HG02798 (cell line): ENCODE measurements around the gene PIGP.
"Not testable (repeated sequence)": the region's sequence is repeated elsewhere in the genome, so short reads cannot be mapped to it uniquely, and the experiment has no call there.

Source experiments
- ATAC-seq: cut with Tn5 transposase; IDR thresholded peaks from one replicate; pipeline ENCODE4 v1.9.1; 2021; ENCODE audit warnings: mild to moderate bottlenecking; ENCODE audit not compliant: unreplicated experiment, poor library complexity

The PIGP gene

DNA sequence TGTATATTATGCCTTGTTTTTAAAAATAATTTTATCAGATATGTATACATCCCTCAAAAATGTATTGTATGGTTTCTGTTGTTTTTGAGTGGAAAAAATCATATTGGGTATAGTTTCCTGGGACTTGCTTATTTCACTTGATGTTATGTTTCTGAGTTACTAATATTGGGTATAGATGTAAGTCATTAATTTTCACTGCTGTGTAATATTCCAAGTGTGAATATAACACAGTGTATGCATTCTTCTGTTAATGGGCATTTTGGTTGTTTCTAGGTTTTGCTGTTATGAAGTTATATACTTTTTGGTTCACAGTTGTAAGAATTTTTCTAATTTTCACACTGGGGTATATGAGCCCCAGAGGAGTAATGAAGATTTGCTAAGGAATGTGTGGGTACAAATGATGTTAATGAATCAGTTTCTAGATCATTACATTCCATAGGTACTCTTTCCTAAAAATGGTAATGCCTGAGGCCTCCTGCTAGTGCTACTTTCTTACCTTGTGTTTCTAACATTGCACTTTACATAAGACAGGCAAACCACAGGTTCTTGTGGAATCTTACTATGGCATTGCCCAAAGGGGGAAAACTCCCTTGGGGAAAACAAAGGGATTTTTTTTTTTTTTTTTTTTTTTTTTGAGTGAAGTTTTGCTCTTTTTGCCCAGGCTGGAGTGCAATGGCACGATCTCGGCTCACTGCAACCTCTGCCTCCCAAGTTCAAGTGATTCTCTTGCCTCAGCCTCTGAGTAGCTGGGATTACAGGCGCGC, 3.4 kb upstream of the PIGP start:
- ATAC-seq: no peak

DNA sequence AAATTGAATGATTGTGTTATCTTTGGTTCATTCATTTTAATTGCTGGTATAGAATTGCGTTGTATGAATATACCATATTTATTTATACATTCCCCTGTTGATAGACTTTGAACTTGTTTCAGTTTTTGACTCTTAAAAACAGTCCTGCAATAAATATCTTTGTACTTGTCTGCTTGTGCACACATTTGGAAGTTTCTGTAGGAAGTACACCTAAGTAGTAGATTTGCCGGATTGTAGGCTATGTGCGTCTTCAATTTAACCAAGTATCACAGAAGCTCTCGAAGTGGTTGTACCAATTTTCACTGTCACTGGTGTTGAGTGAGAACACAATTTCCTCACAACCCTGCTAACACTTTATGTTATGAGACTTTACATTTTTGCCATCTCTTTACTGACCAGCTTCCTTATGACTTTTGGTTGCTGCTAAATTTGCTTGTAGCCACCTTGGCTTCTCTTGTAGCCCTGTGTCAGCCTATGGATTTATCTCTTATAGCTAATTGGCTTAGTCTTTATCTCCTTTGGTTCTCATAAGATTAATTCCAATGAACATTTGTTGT, 2.4 kb upstream of the PIGP start:
- ATAC-seq: no peak

DNA sequence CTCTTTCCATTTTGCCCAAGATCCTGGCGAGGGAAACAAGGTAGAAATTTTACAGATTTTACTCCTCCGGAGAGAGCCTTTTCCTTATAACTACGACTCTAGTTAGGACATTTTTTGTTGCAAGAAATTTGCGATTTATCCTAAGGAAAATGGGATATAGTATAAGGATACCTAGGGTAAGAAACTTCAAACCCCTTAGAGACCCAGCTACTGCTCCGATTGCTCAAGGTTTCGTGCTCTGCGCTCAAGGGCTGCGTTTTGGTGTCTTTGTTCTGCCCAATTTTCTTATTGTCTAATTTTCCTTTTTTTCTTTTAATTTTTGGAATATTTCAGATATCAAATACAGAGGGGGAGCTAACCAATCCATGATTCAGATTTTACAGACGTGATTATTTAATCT, 1.7 kb upstream of the PIGP start:
- ATAC-seq: no peak

DNA sequence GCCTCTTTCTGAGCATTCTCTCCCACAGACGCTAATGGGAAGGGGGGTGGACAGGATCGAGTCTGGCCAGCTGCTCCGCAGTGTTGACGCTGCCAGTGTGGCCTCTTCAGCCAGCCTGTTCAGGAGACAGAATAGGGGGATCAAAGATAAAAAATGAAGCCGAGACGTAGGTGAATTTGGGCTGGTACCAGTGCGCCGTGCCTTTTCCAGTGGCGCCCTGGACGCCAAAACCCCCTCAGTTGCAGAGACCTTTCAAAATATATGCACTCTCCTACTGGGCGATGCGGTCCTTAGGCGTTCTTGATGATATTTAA, 1.3 kb upstream of the PIGP start:
- no peak for ATAC-seq

DNA sequence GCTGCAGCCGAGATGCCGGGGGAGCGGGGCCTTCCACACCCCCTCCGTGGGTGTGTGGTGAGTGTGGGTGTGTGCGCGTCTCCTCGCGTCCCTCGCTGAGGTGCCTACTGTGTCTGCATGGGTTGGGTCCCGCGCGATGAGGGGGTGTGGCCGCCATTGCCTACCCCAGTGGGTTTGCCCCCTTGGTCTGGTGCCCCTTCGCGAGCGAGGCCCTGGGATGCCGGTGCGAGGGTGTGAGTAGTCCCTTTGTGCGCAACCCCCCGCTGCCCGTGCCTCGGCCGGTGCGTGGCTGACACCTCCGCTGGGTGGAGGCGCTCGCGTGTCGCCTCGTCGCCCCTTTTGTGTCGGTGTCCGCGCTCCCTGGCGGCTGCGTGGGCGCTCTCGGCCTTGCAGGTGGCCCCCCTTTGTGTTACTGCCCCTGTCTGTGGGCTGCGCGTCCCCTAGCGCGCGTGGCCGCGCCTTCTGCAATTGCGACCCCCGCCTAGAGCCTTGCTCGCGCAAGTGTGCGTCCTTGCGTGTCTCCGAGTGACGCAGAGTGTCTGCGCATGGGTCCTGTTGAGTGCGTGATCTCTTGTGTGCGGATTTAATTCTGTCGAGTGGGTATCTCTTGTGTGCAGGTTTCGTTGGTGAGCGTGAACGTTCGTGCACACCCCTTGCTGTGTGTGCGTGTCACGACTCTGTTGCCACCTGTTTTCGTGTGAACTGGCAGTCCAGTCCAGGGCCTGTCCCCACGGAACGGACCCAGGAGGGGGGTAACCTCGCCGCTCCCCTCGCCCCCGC, 736 bp upstream of the PIGP start:
- peak; percentile 32 for ATAC-seq

DNA sequence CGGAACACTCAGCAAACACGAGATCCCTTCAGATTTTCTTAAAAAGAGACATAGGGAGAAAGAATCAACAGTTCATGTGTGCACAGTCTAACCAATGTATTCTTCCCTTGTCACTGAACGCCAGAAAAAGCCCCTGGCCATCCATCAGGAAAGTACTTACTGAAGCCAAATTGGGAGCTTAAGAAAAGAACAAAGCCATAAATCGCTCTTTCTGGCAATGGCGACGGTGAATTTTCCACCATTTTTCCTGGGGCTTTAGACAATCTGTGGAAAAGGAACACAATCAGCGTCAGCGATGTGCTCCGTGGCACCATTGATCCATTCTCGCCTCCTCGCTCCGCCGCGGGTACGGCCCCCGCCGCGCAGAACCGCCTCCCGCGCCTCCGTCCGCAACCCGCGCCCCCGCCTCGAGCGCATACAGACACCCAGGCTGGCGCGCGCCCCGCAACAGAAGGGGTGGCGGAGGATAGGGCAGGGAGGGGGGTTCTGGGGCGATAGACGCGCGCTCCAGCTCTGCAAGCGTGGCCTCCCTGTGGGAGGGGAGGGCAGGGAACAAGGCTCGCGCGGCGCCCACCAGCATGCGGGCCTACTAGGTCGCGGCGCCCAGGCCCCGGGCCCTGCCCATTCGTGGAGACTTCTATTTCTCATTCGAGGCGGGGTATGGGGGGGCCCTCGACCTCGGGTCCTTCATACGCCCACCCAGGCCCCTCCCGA, 440 bp downstream of the PIGP start:
- ATAC-seq: peak; percentile 39

DNA sequence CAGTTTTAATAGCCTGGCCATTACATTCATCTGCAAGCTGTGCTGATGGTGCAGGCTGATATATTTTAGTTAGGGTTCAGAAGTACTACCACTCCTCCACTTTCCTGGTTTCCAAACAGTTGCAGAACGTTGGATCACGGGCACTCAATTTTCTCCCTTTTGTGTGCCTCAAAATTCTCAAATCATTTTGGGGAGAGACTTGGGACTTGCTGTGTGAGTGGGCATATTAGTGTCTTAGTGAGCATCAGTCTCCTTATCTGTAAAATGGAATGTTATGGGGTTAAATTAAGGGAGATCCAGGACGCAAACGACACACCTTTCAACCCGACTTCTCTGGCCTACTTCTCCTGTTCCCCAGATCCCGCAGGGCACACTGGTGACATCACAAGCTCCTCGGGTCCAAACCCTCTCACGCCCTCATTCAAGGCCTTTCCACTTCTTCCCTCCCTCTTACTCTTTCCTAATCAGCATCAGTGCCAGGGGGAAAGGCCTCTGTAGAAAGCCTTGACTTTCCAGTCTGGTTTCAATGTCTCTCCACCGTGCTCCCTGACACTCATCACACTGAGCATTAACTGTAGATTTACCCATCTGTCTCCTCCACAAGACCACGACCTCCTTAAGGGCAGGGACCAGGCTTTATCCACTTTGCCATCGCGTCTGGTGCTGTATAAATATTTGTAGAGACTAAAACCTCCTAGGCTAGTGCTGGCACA, 1.2 kb downstream of the PIGP start:
- no peak for ATAC-seq

DNA sequence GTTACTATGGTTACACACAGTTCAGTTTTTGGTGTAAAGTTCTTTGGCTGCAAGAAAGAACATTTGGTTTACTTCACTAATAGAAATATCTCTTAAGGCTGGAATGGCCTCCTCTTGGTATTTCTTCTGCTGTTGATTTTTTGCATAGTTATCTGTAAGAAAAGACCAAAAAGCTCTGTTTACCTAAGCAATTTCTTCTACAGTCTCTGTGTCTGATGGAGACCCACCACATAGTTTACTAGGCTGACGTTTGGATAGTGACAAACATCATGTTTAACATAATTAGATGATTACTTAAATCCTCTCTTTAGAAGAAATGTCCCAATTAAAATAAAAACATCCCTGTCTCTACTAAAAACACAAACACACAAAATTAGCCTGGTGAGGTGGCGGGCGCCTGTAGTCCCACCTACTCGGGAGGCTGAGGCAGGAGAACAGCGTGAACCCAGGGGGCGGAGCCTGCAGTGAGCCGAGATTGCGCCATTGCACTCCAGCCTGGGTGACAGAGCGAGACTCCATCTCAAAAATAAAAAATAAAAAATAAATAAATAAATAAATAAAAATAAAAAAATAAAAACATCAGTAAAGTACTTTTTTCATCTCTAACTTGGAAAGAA, 7.2 kb downstream of the PIGP start:
- ATAC-seq: no peak

DNA sequence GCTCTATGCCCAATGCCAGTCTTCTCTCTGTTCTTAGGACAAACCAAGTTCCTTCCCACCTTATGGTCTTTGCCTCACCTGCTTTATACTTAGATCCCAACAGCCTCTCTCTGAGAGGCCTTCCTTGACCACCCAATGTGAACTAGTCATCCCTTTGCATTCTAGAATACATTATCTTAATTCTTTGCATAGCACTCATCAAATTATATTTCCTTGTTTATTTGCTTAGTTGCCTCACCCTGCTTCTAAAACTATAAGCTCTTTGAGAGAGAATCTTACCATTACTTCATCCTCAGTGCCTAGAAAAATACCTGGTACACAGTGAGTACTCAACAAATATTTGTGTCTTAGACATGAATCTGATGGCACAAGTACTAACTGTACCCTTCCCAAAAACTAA, 8.0 kb downstream of the PIGP start:
- no peak for ATAC-seq

DNA sequence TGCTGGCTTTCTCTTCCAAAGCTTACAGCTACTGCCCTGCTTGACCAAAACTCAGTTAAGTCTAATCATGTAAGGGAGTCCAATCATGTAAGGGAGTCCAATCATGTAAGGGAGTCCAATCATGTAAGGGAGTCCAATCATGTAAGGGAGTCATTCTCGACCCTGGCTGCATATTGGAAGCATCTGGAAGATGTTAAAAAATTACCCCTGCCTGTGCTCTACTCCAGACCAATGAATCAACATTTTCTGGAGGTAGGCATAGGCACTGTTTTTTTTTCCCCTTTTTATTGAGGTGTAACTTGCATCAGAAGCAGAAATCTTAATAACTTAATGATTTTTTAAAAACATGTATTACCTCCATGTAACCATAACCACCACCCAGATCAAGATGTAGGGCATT, 9.4 kb downstream of the PIGP start:
- ATAC-seq: no peak

DNA sequence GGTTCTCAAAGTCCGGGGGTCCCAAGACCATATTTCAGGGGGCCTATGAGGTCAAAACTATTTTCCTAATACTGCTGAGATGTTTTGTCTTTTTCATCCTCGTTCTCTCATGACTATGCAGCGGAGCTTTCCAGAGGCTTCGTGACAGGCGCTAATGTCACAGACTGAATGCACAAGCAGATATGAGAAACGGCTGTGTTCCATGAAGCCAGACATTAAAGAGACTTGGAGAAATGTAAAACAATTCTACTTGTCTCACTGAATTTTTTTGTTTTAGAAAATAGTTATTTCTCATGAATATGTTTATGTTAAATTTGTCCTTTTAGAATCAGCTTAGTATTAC, 10.3 kb downstream of the PIGP start:
- no peak for ATAC-seq

DNA sequence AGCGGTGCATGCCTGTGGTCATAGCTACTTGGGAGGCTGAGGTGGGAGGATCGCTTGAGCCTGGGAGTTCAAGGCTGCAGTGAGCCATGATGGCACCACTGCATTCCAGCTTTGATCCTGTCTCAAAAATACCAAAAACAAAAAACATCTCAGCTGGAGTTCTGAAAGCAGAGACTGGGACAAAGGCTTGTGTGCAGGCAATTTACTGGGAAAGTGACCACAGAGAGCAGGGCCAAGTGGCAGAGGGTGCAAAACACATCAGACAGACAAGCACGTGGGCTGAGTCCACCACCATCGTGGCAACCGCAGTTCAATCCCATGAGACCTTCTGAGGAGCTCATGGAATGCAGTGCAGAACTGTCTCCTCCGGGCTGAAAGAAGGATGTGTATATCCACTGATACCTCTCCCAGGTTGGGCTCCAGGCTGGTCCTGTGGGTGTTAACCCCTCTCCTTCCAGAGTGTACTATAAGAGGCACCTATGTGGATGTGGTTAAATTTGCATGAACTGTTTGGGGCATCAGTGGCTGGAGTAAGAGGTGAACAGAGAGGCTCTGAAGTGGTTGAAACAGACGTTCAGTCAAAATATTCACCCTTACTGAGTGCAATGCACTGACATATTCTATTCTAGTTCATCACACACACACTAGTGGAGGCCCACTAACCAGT, 10.8 kb downstream of the PIGP start:
- ATAC-seq: no peak

DNA sequence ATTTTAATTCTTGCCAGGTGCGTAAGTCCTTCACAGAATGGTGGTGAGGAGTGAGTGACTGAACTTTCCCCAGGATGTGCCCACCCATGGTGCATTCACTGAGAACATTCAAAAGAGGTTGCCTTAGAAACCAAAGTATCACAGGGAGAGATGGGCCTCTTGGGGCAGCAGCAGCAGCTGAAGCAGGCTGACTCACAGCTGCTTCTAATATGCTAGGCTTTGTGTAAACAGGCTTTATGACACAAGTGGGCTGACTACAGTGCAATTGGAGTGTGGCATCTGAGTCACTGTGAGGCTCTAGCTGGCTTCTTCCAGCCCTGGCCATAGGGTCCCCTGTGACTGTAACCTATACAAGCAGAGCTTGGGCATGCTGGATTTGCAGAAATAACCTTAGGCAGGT, 12.6 kb downstream of the PIGP start:
- no peak for ATAC-seq

DNA sequence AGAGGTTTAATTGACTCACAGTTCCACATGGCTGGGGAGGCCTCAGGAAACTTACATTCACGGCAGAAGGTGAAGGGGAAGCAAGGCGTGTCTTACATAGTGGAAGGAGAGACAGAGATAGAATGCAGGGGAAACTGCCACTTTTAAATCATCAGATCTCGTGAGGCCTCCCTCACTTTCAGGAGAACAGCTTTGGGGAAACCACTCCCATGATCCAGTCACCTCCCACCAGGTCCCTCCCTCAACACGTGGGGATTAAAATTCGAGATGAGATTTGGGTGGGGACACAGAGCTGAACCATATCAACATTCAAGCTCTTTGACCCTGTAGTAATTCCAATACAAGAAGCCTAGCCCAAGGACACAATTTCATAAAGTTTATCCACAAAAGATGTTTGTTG, 13.7 kb downstream of the PIGP start:
- no peak for ATAC-seq

DNA sequence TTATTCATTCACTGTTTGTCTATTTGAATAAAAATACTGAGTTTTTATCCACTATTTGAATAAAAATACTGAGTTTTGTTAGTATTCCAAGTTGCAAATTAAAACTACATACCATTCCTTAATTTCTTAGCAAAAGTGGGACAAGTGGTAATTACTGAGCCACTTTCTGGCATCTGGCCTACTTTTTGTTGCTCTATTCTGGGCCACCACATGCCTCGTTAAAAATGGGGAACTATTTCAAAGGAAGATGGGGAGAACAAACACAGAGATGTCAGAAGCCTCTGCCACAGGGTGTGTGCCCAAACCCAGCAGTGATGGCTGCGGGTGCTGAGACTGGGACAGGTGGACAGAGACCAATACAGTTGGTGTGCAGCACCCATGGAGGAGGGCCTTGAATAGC, 14.6 kb downstream of the PIGP start:
- no peak for ATAC-seq

DNA sequence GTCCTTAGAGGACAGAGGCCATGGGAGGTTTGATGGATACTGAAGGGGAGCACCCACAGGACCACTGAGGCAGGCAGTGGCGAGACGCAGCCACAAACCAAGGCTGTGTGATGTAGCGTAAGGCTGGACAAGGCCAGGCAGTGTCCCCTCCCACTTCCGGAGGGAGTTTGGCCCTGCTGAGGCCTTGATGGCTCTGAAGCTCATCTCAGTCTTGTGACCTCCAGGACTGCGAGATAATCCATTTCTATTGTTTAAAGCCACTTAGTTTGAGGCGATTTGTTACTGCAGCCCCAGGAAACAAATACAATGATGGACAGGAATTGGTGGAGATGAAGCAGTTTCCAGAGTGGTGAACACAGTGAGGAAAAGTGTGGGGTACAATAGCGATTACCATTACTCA, 15.3 kb downstream of the PIGP start:
- no peak for ATAC-seq

DNA sequence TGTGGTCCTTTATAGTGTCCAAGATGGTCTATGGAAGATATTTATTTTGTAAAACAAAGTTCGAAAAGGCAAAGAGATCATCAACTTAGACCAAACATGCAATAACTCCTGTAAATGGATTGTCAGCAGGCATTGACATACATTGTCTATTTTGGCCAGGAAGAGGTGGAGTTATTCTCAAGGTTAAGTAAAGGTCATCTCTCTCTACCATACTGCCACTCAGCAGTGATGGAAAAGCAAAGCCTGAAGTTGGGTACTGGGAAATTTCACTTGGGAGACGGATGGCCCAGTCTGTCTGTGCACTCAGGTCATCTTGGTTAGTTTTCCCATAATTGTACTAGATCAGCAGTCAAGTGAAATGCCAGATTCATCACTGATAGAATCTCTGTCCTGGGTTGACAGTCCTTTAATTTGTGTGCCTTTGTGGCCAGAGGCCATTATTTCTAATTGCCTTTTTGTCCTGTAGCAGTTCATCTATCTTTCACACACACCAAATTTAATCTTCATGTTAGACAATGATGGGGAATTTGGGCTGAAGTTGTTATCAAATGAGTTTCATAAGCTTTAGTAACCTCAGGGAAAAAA, 17.5 kb downstream of the PIGP start:
- ATAC-seq: no peak

DNA sequence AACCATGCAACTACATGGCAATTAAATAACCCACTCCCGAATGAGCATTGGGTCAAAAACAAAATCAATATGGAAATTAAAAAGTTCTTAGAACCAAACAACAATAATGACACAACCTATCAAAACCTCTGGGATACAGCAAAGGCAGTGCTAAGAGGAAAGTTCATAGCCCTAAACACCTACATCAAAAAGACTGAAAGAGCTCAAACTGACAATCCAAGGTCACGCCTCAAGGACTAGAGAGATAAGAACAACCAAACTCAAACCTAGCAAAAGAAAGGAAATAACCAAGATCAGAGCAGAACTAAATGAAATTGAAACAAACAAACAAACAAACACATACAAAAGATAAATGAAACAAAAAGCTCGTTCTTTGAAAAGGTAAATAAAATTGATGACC, 23.1 kb downstream of the PIGP start:
- not testable (repeated sequence) for ATAC-seq

DNA sequence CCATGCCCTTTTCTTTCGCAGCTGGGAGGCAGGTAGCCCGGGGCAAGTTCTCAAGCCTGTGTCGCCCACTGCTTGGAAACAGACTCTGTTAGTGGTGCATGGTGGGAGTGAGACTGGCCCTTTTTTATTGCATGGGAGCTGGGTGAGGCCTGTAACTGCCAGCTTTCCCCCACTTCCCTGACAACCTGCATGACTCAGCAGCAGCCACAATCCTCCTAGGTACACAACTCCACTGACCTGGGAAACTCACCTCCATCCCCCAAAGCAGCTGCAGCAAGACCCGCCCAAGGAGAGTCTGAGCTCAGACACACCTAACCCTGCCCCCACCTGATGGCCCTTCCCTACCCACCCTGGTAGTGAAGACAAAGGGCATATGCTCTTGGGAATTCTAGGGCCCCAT, 25.8 kb downstream of the PIGP start:
- ATAC-seq: no peak
